A549 (cell line): ENCODE results near the gene CNTNAP2.

ENCODE experiments used
- CTCF ChIP-seq: fragments of >200 bp; sonication (Bioruptor Twin); formaldehyde crosslinking; IDR thresholded peaks from 3 replicates; pipeline ENCODE4 v1.5.1; 2016
- E2F6 ChIP-seq: IDR thresholded peaks from 2 replicates; pipeline ENCODE4 v1.6.1; 2012; ENCODE audit warnings: low read depth, borderline replicate concordance
- EP300 ChIP-seq, 2 experiments: fragments of >200 bp; sonication (Bioruptor Twin); formaldehyde crosslinking; IDR thresholded peaks; 2 replicates in 1 of 2; 3 replicates in 1 of 2; pipeline ENCODE4 v1.6.1; 2016 to 2017
- ESRRA ChIP-seq: fragments of 150-350 bp; IDR thresholded peaks from 2 replicates; pipeline ENCODE4 v1.6.1; 2014; ENCODE audit warnings: mild to moderate bottlenecking, low read length, borderline replicate concordance
- KDM5A ChIP-seq: fragments of 200-600 bp; sonication (generic); IDR thresholded peaks from 2 replicates; pipeline ENCODE4 v1.6.1; 2016; ENCODE audit warnings: antibody characterized with exemption, mild to moderate bottlenecking
- MAX ChIP-seq: IDR thresholded peaks from 2 replicates; pipeline ENCODE4 v1.6.1; 2012
- PHF8 ChIP-seq: fragments of 200-600 bp; sonication (generic); IDR thresholded peaks from 2 replicates; pipeline ENCODE4 v1.6.1; 2016; ENCODE audit warnings: low read depth, mild to moderate bottlenecking, antibody characterized with exemption, moderate library complexity, borderline replicate concordance
- POLR2A ChIP-seq: IDR thresholded peaks from 2 replicates; pipeline ENCODE4 v1.6.1; 2012; ENCODE audit warnings: mild to moderate bottlenecking, low read length
- RAD21 ChIP-seq, 2 experiments: fragments of >200 bp in 1 of 2; sonication (Bioruptor Twin) in 1 of 2; formaldehyde crosslinking in 1 of 2; IDR thresholded peaks in 1 of 2; conservative IDR thresholded peaks in 1 of 2; 2 replicates in 1 of 2; 3 replicates in 1 of 2; pipeline ENCODE4 v1.6.1; 2012 to 2018; ENCODE audit warnings: inconsistent platforms in 1 of 2
- REST ChIP-seq: fragments of 200-600 bp; sonication (generic); IDR thresholded peaks from 2 replicates; pipeline ENCODE4 v1.6.1; 2016; ENCODE audit warnings: antibody characterized with exemption, mild to moderate bottlenecking, moderate library complexity
- RFX5 ChIP-seq: fragments of 450-650 bp; IDR thresholded peaks from 2 replicates; pipeline ENCODE4 v1.7.1; 2014; ENCODE audit warnings: antibody characterized with exemption, mild to moderate bottlenecking, moderate library complexity
- SREBF2 ChIP-seq: fragments of 450-650 bp; IDR thresholded peaks from 2 replicates; pipeline ENCODE4 v1.6.1; 2014; ENCODE audit warnings: mild to moderate bottlenecking, moderate library complexity
- TP53 ChIP-seq: fragments of 250-450 bp; sonication (Bioruptor Pico); IDR thresholded peaks from 2 replicates; pipeline ENCODE4 v1.5.0; 2021; ENCODE audit warnings: mild to moderate bottlenecking, moderate library complexity
- USF2 ChIP-seq: fragments of 450-650 bp; IDR thresholded peaks from 2 replicates; pipeline ENCODE4 v1.6.1; 2014; ENCODE audit warnings: antibody characterized with exemption

GRCh38 chr7:146725520-146725919 lies 608.9 kb downstream of the CNTNAP2 start:
- no peak for TF ChIP-seq CTCF
- TF ChIP-seq E2F6: no peak
- TF ChIP-seq REST: no peak
- no peak for TF ChIP-seq KDM5A
- TF ChIP-seq SREBF2: no peak
- no peak for TF ChIP-seq TP53
- no peak for TF ChIP-seq POLR2A
- TF ChIP-seq MAX: no peak
- no peak for TF ChIP-seq USF2
- TF ChIP-seq ESRRA: no peak
- no peak for TF ChIP-seq RAD21 (conservative IDR thresholded peaks at IDR 0.05 in 1 of 2, IDR thresholded peaks at IDR 0.05 in 1 of 2)
- no peak for TF ChIP-seq PHF8
- TF ChIP-seq EP300 (IDR thresholded peaks at IDR 0.05): no peak
- TF ChIP-seq RFX5: no peak
